HG03139 (cell line): ENCODE data around the gene FOS.

Experiments used
- ATAC-seq: cut with Tn5 transposase; IDR thresholded peaks from one replicate; pipeline ENCODE4 v1.9.1; 2021; ENCODE audit not compliant: unreplicated experiment

The FOS gene

DNA sequence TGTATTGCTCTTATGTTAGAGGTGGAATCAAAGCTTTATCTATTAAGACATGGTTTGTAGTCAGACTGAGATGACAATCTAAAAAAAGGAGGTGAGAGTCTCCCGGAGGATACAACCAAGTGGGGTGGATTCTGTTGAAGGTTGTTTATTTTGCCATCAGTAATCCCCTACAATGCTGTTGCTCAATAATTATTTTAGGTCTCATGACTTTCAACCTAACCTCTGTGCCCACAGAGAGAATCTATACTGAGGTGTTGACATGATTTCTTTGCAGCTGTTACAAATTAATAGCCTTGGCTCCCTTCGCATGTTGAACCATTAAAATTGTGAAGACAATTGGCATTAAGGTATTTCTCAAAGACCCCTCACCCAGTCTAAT, 28.7 kb upstream of the FOS start:
- no peak for ATAC-seq

DNA sequence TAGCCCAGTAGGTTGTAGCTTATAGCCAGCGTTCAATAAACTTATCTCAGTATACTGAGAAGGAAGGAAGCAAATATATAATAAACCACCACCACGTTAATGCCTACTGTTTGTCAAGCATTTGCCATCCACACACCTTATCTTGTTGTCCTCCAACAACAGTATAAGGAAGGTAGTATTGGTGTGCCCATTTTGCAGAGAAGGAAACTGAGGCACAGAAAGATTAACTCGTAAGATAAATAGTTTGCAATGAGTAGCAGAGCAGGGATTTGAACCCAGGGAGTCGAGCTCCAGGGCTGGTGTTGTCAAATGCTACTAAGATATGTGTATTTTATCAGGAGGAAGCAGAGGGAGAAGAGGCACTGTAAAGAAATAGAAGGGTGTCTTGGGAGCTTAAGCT, 27.8 kb upstream of the FOS start:
- ATAC-seq: no peak

DNA sequence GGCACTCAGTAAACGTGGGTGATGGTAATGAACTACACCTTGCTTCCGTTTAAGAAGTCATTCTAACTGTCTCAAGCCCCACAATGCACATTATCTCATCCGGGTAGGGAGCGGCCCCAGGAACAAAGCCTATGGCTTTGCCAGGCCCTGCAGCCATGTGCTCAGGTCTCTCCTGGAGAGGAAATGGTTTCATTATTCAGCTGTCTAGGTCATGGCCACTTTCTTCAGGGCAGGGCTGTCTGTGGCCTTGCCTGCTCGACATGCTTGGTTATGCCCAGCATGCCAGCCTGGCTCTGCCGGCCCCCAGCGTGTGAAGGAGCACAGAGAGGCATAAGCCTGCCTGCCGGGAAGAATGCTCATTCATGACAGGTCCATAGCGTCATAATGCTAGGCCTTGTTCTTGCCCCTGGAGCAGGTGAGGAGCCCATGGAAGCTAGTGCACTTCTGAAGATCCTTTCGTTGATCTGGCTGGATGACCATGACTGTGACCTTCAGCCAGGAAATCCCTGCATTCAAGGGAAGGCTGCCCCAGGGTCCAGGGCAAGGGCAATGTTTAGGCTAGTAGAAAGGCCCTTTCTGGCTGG, 26.3 kb upstream of the FOS start:
- ATAC-seq: no peak

- no peak for ATAC-seq
Observed at GRCh38 chr14:75254381-75254822, 24.2 kb upstream of the FOS start.

DNA sequence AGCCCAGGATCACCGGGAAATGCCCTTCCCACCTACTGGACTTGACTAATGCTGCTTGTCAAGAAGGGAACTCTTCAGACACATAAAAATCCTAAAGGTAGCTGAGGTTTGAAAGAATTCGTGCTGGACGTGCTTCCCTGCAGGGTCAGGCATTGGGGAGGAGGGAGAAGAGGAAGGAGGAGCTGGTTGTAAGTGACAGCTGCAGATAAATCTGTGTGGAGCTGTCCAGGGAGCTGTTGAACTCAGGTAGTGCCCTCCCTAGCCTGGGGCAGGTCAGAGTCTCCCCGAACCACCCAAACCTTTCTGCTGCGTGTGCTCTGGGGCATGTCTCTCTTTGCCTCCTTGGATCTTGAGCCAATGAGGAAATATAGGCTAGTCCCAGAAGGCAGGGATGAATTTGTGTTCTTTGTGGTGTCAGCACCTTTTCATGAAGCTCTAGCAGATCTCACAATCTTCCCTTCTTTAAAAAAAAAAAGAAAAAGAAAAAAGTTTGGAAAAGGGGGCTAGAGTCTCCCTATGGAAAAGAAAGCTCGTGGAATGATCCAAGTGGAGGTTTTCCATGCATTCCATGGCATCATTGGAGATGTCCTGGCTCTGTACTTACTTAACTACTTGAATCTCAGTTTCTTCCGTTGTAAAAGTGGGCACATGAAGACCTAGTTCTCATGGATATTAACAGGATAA, 23.6 kb upstream of the FOS start:
- ATAC-seq: no peak

DNA sequence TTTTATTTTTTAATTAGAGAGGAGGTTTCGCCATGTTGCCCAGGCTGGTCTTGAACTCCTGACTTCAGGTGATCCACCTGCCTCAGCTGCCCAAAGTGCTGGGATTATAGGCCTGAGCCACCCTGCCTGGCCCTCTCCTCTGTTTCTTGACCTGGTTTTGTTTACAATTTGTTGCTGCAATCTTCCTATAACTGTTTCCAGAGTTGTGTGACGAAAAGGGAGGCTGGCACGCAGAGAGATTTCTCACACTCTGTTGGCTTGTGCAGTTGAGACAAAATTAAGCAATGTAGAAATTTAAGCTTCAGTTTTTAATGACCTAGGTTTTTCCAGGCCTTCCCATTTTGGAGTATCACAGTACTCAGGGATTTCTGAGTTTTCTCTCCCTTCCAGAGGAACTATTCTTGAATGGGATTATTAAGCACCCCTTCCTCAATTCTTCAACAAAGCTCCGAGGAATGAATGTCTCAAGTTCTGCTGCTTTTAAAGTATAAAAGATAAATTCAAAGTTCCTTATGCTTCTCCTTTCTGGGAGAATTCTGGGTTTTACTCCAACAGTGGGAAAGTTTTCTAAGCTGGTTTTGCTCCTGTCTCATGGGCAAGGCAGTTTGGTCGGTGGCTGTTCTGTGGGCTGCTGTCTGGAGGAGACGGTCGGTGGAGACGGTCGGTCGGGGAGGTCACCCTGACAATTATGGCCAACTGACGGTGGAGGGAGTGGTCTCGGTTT, 20.4 kb upstream of the FOS start:
- ATAC-seq: no peak

- peak; percentile 95 for ATAC-seq
Observed at GRCh38 chr14:75258803-75259509, 19.7 kb upstream of the FOS start.

GRCh38 chr14:75259510-75259855, 19.1 kb upstream of the FOS start:
- ATAC-seq: no peak

DNA sequence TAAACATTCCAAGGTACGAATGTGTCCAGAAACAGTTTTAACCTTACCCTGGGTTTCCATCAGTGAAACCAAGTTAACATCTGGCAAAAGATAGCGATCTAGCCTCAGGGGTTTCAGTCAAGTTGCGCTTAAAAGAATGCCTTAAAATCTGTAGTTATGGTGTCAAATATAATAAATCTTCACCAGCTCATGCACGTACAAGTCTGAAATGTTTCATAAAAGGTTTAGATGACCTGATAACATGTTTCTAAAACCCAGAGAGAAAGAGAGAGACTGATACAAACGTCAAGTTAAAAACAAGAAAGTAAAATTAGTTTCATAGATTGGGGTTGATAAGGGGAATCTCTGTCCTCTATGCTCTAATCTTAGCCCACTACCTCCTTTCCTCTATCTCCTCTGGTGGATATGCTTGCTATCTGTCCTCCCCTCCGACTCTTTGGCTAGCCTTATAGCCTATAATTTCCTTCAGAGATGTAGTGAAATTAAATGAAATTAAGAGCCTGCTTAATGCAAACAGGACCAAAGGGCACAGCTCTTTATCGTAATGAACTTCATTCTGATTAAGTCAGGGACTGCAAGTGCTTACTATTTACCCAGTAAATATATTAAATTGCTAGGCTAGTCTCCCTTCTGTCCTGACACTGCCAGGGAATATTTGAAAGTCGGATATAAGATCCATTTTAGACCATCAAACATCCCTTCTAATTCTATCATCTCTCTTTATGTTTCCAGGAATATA, 18.4 kb upstream of the FOS start:
- no peak for ATAC-seq

DNA sequence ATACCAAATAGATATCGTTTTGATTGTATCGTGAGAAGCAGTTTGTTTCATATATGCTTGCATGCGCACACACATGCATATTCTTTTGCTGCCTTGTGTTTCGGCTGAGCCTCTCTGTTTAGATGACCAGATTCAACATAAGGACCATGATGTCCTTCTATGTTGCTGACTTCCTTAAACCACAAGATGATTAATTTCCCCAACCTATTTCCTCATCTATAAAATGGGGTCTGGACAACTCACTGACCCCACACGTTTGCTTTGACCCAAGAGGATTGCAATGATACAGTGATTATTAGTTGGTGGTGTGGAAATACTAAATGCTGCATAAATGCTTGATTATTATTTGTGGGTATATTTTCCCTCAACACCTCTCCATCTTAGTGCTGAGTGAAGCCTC, 16.8 kb upstream of the FOS start:
- ATAC-seq: no peak

DNA sequence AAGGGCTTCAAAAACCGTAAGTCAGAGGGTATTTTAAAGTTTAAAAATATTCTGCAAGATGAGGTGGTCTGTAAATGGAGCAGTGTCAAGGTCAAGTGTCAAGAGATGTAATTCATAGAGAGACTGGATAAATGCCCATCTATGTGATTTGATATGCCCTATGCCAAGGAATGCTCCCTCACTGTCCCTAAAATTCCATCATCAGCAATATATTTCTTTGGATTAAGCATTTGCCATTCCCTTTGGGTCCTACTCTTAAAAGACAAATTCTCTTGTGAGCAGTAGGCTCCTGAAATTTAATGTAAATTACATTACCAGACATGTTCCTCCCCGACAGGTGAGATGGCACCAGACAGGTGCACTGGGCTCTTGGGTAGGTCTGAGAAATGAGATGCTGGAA, 16.0 kb upstream of the FOS start:
- no peak for ATAC-seq

- no peak for ATAC-seq
Observed at GRCh38 chr14:75264036-75264435, 14.6 kb upstream of the FOS start.

GRCh38 chr14:75267141-75267721, 11.4 kb upstream of the FOS start:
- ATAC-seq: no peak

- ATAC-seq: no peak
Observed at GRCh38 chr14:75268633-75269550, 9.7 kb upstream of the FOS start.

- ATAC-seq: no peak
Observed at GRCh38 chr14:75271514-75271913, 7.1 kb upstream of the FOS start.

DNA sequence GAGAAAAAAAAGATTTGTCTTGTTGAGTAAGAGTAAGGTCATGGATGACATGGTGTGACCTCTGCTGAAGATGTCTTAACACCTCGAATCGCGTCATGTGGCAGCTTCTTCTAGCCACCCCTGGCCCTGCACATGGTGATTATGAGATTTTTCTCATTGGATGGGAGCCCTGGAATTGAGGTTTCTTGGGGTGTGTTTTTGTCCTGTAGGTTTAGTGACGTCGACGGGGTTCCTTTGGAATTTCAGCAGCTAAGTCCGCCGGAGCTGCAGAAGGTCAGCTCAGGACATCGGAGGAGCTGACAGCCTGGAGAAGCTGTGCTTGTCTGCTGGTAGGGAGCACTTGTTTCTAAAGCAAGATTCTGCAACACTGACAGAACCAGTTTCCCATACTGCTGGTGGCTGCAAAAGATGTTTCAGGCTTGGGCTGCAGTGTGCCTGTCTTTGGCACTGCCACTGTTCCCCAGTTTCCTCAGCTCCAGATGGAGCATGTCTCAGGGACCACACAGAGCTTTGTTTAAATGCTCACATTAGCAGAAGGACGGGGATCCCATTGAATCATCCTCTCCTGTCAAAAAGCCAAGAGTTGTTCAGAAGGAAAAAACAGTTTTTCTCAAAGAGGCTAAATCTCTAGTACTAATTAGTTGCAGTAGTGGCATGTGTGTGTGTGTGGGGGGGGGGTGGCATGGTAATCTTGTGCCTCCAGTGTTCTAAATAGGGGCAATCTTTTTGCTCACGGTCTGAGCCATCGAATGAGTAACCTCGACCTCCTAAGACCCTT, 5.2 kb upstream of the FOS start:
- no peak for ATAC-seq

GRCh38 chr14:75274050-75274898, 4.4 kb upstream of the FOS start:
- ATAC-seq: no peak

- no peak for ATAC-seq
Observed at GRCh38 chr14:75274899-75275569, 3.6 kb upstream of the FOS start.
